ENCODE measurements around the gene TBC1D5.

TBC1D5 gene

GRCh38 chr3:17444865-17445264, 297.6 kb downstream of the TBC1D5 start:
- TF ChIP-seq FOXP2 (optimal IDR thresholded peaks at IDR 0.05; ENCODE audit: borderline replicate concordance, extremely low read depth, extremely low read length, insufficient read depth) (no peak), POLR2AphosphoS5 (IDR thresholded peaks at IDR 0.05; ENCODE audit: low read depth, low read length) (no peak)

DNA sequence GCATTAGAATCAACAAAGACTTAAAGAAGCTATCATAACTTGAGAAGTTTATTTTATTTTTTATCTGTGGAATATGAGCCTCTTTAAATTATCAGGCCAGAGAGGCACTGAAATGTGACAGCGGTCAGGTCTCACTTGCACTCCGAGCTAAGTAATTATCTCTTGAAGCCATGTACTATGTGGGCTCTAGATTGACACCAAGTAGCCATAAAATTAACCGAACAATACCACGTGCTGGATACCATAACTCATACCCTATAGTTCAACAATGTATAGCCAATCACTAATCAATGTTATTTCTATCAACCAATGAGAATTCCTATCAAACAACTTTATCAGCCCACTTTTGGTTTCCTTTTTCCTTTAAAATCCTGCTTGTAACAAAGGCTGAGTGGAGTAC, 299.3 kb downstream of the TBC1D5 start:
- TF ChIP-seq FOXP2 (optimal IDR thresholded peaks at IDR 0.05; ENCODE audit: borderline replicate concordance, extremely low read depth, extremely low read length, insufficient read depth) (no peak), TAF1 (IDR thresholded peaks at IDR 0.05; ENCODE audit: borderline replicate concordance, insufficient read depth, low read length) (no peak), SIN3A (IDR thresholded peaks at IDR 0.05; ENCODE audit: borderline replicate concordance, insufficient read depth, low read length) (no peak), POLR2AphosphoS5 (IDR thresholded peaks at IDR 0.05; ENCODE audit: low read depth, low read length) (no peak)
- TF ChIP-seq, protein P1, sequence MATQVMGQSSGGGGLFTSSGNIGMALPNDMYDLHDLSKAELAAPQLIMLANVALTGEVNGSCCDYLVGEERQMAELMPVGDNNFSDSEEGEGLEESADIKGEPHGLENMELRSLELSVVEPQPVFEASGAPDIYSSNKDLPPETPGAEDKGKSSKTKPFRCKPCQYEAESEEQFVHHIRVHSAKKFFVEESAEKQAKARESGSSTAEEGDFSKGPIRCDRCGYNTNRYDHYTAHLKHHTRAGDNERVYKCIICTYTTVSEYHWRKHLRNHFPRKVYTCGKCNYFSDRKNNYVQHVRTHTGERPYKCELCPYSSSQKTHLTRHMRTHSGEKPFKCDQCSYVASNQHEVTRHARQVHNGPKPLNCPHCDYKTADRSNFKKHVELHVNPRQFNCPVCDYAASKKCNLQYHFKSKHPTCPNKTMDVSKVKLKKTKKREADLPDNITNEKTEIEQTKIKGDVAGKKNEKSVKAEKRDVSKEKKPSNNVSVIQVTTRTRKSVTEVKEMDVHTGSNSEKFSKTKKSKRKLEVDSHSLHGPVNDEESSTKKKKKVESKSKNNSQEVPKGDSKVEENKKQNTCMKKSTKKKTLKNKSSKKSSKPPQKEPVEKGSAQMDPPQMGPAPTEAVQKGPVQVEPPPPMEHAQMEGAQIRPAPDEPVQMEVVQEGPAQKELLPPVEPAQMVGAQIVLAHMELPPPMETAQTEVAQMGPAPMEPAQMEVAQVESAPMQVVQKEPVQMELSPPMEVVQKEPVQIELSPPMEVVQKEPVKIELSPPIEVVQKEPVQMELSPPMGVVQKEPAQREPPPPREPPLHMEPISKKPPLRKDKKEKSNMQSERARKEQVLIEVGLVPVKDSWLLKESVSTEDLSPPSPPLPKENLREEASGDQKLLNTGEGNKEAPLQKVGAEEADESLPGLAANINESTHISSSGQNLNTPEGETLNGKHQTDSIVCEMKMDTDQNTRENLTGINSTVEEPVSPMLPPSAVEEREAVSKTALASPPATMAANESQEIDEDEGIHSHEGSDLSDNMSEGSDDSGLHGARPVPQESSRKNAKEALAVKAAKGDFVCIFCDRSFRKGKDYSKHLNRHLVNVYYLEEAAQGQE (IDR thresholded peaks at IDR 0.05; ENCODE audit: insufficient read depth in 1 of 2, low read depth in 2 of 2, low read length in 2 of 2): no peak

DNA sequence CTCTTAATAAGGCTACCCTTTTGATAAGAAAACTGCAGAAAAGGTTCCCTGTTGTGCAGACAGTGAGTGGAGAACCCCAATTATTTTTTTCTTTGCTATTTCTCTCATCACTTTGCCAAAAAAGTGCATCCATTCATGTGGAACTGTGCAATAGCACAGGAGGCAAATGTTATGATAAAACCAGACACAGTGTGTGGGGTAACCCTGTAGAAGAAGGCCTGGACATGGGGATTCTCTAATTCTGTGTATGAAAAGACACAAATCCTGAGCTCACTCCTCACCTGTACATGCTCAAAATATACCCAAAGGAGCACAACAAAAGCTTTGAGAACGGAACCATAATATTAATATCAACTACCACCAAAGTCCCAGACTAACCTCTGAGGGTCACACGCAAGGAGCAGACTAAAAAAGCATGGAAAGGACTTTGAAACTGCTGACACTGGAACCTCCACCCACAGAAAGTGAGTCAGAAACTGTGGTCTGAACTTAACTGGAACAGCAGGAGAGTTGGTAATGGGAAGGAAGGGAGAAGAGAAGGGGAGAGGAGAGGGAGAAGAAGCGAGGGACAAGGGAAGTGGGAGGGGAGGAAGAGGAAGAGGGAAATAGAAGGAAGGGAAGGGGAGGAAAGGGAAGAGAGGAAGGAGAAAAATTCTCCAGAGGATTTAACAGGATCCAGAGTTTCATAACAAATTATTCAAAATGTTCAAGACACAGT, 299.9 kb downstream of the TBC1D5 start:
- TF ChIP-seq SIN3A (IDR thresholded peaks at IDR 0.05; ENCODE audit: borderline replicate concordance, insufficient read depth, low read length) (no peak), FOXP2 (optimal IDR thresholded peaks at IDR 0.05; ENCODE audit: borderline replicate concordance, extremely low read depth, extremely low read length, insufficient read depth) (no peak), TAF1 (IDR thresholded peaks at IDR 0.05; ENCODE audit: borderline replicate concordance, insufficient read depth, low read length) (no peak), POLR2AphosphoS5 (IDR thresholded peaks at IDR 0.05; ENCODE audit: low read depth, low read length) (no peak)
- TF ChIP-seq, protein P1 (IDR thresholded peaks at IDR 0.05; ENCODE audit: insufficient read depth in 1 of 2, low read depth in 2 of 2, low read length in 2 of 2): no peak

DNA sequence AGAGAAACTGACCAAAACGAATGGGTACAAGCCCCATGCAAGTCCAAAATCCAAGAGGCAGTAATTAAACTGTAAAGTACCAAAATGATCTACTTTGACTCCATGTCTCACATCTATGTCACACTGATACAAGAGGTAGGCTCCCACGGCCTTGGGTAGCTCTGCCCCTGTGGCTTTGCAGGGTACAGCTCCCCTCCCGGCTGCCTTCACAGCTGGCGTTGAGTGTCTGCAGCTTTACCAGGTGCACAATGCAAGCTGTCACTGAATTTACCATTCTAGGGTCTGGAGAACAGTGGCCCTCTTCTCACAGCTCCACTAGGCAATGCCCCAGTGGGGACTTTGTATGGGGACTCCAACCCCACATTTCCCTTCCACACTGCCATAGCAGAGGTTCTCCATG, 308.6 kb downstream of the TBC1D5 start:
- TF ChIP-seq TAF1 (IDR thresholded peaks at IDR 0.05; ENCODE audit: borderline replicate concordance, insufficient read depth, low read length): no peak
- no peak for TF ChIP-seq FOXP2 (optimal IDR thresholded peaks at IDR 0.05; ENCODE audit: borderline replicate concordance, extremely low read depth, extremely low read length, insufficient read depth)
- TF ChIP-seq, protein P1 (IDR thresholded peaks at IDR 0.05; ENCODE audit: insufficient read depth in 1 of 2, low read depth in 2 of 2, low read length in 2 of 2): no peak
- no peak for TF ChIP-seq SIN3A (IDR thresholded peaks at IDR 0.05; ENCODE audit: borderline replicate concordance, insufficient read depth, low read length)
- TF ChIP-seq POLR2AphosphoS5 (IDR thresholded peaks at IDR 0.05; ENCODE audit: low read depth, low read length): no peak

- TF ChIP-seq TAF1 (IDR thresholded peaks at IDR 0.05; ENCODE audit: borderline replicate concordance, insufficient read depth, low read length) (no peak), SIN3A (IDR thresholded peaks at IDR 0.05; ENCODE audit: borderline replicate concordance, insufficient read depth, low read length) (no peak), POLR2AphosphoS5 (IDR thresholded peaks at IDR 0.05; ENCODE audit: low read depth, low read length) (no peak)
- TF ChIP-seq, protein P1 (IDR thresholded peaks at IDR 0.05; ENCODE audit: insufficient read depth in 1 of 2, low read depth in 2 of 2, low read length in 2 of 2): no peak
These were observed 310.2 kb downstream of the TBC1D5 start for GRCh38 chr3:17432236-17432635.

Data from PFSK-1 (cell line).